ENCODE measurements around the gene CES3. TPM values are rescaled to one million over a fixed set of nuclear protein-coding genes. Genes with fewer than 3 reads are reported as not detected.

The CES3 gene
- polyA plus RNA-seq, 1 donor (not counting 4 experiments of a cell fraction or from before 2014, with no cell fraction given), result 1.5 TPM

GRCh38 chr16:66914541-66914940, 46.5 kb upstream of the CES3 start:
- Histone ChIP-seq H4K20me1 (ENCODE audit: control insufficient read depth, extremely low read depth, insufficient read depth, low read length) (no peaks in the 10 kb centered on the region), H3K36me3 (ENCODE audit: control insufficient read depth in 2 of 2, extremely low read depth in 1 of 2, insufficient read depth in 2 of 2, low read length in 2 of 2) (no peaks in the 10 kb centered on the region), H3K9me1 (ENCODE audit: control insufficient read depth, extremely low read depth, insufficient read depth, low read length) (no peaks in the 10 kb centered on the region), H3K4me2 (ENCODE audit: control insufficient read depth, extremely low read depth, insufficient read depth, low read depth, low read length) (no peak overlapping the region), H3K4me3 (ENCODE audit: control insufficient read depth in 2 of 3, extremely low read depth in 1 of 3, insufficient read depth in 2 of 3, low read depth in 1 of 3, low read length in 3 of 3) (no peak overlapping the region), H3K27me3 (ENCODE audit: control insufficient read depth, extremely low read depth, insufficient read depth, low read length) (no peaks in the 10 kb centered on the region), H2AFZ (ENCODE audit: control insufficient read depth, low read length) (no peak overlapping the region), H3K4me1 (ENCODE audit: control insufficient read depth, extremely low read depth, insufficient read depth, low read length) (peaks cover 16% of the 10 kb centered on the region), H3K9ac (ENCODE audit: control insufficient read depth, extremely low read depth, insufficient read depth, low read length) (no peak overlapping the region), H3K9me3 (ENCODE audit: control insufficient read depth, low read depth, low read length) (no peaks in the 10 kb centered on the region), H3K79me2 (ENCODE audit: control insufficient read depth, insufficient read depth, low read length) (no peaks in the 10 kb centered on the region), H3K27ac (ENCODE audit: control insufficient read depth, insufficient read depth, low read length) (no peak overlapping the region)
- no peak for FAIRE-seq
- dilution Hi-C loops (cut with MboI; ENCODE audit: extremely low pct_ligation_motif_present, low sequenced_read_pairs), result no loop called here
- no peak for TF ChIP-seq CTCF (optimal IDR thresholded peaks at IDR 0.05 in 1 of 3, IDR thresholded peaks at IDR 0.05 in 1 of 3, conservative IDR thresholded peaks at IDR 0.05 in 1 of 3; ENCODE audit: extremely low read depth in 1 of 3, insufficient read depth in 2 of 3, low read length in 3 of 3)
- no peak for TF ChIP-seq EZH2 (IDR thresholded peaks at IDR 0.05; ENCODE audit: low read length)
- no peak for DNase-seq (ENCODE audit: low read depth, low spot score)

DNA sequence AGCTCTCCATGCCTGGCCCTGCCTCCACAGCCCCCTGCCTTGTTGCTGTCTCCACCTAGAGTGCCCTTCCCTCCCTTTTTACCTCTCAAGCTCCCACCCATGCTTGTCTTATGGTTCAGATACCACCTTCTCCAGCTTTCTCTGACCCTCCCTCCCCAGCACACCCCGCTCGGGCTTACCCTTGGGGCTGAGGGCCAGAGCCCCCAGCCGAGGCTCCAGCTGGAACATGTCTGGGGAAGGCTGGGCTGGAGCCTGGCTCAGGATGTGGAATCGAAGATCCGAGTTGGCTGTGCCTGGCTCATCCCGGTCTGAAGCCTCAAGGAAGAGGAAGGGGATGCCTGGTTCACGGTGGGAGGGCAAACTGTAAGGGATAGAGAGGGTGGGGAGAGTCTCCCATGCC, 46.0 kb upstream of the CES3 start:
- FAIRE-seq, result no peak
- dilution Hi-C loops (cut with MboI; ENCODE audit: extremely low pct_ligation_motif_present, low sequenced_read_pairs), result no loop called here
- TF ChIP-seq EZH2 (IDR thresholded peaks at IDR 0.05; ENCODE audit: low read length) (no peak), CTCF (optimal IDR thresholded peaks at IDR 0.05 in 1 of 3, IDR thresholded peaks at IDR 0.05 in 1 of 3, conservative IDR thresholded peaks at IDR 0.05 in 1 of 3; ENCODE audit: extremely low read depth in 1 of 3, insufficient read depth in 2 of 3, low read length in 3 of 3) (no peak)

More for the DNA sequence above, 46.0 kb upstream of the CES3 start:
- Histone ChIP-seq H2AFZ (ENCODE audit: control insufficient read depth, low read length) (no peak overlapping the region), H3K36me3 (ENCODE audit: control insufficient read depth in 2 of 2, extremely low read depth in 1 of 2, insufficient read depth in 2 of 2, low read length in 2 of 2) (no peaks in the 10 kb centered on the region), H3K79me2 (ENCODE audit: control insufficient read depth, insufficient read depth, low read length) (no peaks in the 10 kb centered on the region), H3K27ac (ENCODE audit: control insufficient read depth, insufficient read depth, low read length) (no peak overlapping the region), H3K4me2 (ENCODE audit: control insufficient read depth, extremely low read depth, insufficient read depth, low read depth, low read length) (no peak overlapping the region), H4K20me1 (ENCODE audit: control insufficient read depth, extremely low read depth, insufficient read depth, low read length) (no peaks in the 10 kb centered on the region), H3K9me1 (ENCODE audit: control insufficient read depth, extremely low read depth, insufficient read depth, low read length) (no peaks in the 10 kb centered on the region), H3K9me3 (ENCODE audit: control insufficient read depth, low read depth, low read length) (no peaks in the 10 kb centered on the region), H3K9ac (ENCODE audit: control insufficient read depth, extremely low read depth, insufficient read depth, low read length) (no peak overlapping the region), H3K4me1 (ENCODE audit: control insufficient read depth, extremely low read depth, insufficient read depth, low read length) (peaks cover 16% of the 10 kb centered on the region), H3K4me3 (ENCODE audit: control insufficient read depth in 2 of 3, extremely low read depth in 1 of 3, insufficient read depth in 2 of 3, low read depth in 1 of 3, low read length in 3 of 3) (no peak overlapping the region), H3K27me3 (ENCODE audit: control insufficient read depth, extremely low read depth, insufficient read depth, low read length) (no peaks in the 10 kb centered on the region)
- no peak for DNase-seq (ENCODE audit: low read depth, low spot score)

Data from keratinocyte (primary cell).